GM21786 (cell line): ENCODE results near the gene EGR1.

Experiments used
- ATAC-seq: cut with Tn5 transposase; IDR thresholded peaks from one replicate; pipeline ENCODE4 v1.9.1; 2021; ENCODE audit not compliant: unreplicated experiment

EGR1 gene

GRCh38 chr5:138452720-138453119 is 12.6 kb upstream of the EGR1 start:
- ATAC-seq = no peak

GRCh38 chr5:138453590-138453989 is 11.7 kb upstream of the EGR1 start:
- no peak for ATAC-seq

- no peak for ATAC-seq
Observed at GRCh38 chr5:138454121-138454520, 11.2 kb upstream of the EGR1 start.

- no peak for ATAC-seq
Observed at GRCh38 chr5:138455232-138455930, 9.9 kb upstream of the EGR1 start.

GRCh38 chr5:138457531-138458275 is 7.6 kb upstream of the EGR1 start:
- no peak for ATAC-seq

GRCh38 chr5:138458384-138458783 is 6.9 kb upstream of the EGR1 start:
- ATAC-seq = no peak

GRCh38 chr5:138458856-138459255 is 6.4 kb upstream of the EGR1 start:
- no peak for ATAC-seq

- peak; percentile 39 for ATAC-seq
Observed at GRCh38 chr5:138459311-138459933, 5.9 kb upstream of the EGR1 start.

GRCh38 chr5:138460032-138460693 is 5.1 kb upstream of the EGR1 start:
- no peak for ATAC-seq

GRCh38 chr5:138461343-138462125 is 3.7 kb upstream of the EGR1 start:
- no peak for ATAC-seq

- no peak for ATAC-seq
Observed at GRCh38 chr5:138463419-138464007, 1.8 kb upstream of the EGR1 start.

- ATAC-seq = peak; percentile 39
Observed at GRCh38 chr5:138464008-138464387, 1.3 kb upstream of the EGR1 start.

GRCh38 chr5:138464388-138465260 is 655 bp upstream of the EGR1 start:
- ATAC-seq = peak; percentile 71

- no peak for ATAC-seq
Observed at GRCh38 chr5:138466125-138466899, 1.0 kb downstream of the EGR1 start.

- no peak for ATAC-seq
Observed at GRCh38 chr5:138466900-138467710, 1.8 kb downstream of the EGR1 start.

- ATAC-seq = no peak
Observed at GRCh38 chr5:138467711-138468132, 2.4 kb downstream of the EGR1 start.

- ATAC-seq = no peak
Observed at GRCh38 chr5:138468133-138468965, 3.1 kb downstream of the EGR1 start.
